ENCODE data around the gene MDM2.

GRCh38 chr12:68835333-68835908 is 27.4 kb downstream of the MDM2 start:
- no peak for TF ChIP-seq CTCF (conservative IDR thresholded peaks at IDR 0.05 in 1 of 2, IDR thresholded peaks at IDR 0.05 in 1 of 2; ENCODE audit: low read depth in 1 of 2, low read length in 2 of 2)
- TF ChIP-seq EZH2 (IDR thresholded peaks at IDR 0.05; ENCODE audit: low read length, missing control alignments): no peak
